NT2/D1 (cell line): ENCODE data around the gene CDH26.

ENCODE experiments used
- DNase-seq: peaks from one replicate; pipeline ENCODE4 v3.0.0-alpha.2; 2011; ENCODE audit warnings: low read depth, low spot score
- H3K27me3 ChIP-seq: 2 replicates; pipeline ENCODE4 v1.6.0; 2011; ENCODE audit warnings: mild to moderate bottlenecking; ENCODE audit not compliant: insufficient read length, insufficient read depth
- H3K36me3 ChIP-seq: 2 replicates; pipeline ENCODE4 v1.6.1; 2011; ENCODE audit warnings: mild to moderate bottlenecking, low read length, mixed read lengths; ENCODE audit not compliant: insufficient read depth, insufficient read length
- H3K4me1 ChIP-seq: 2 replicates; pipeline ENCODE4 v1.5.1; 2011; ENCODE audit not compliant: insufficient read depth, insufficient read length
- H3K4me3 ChIP-seq: 2 replicates; pipeline ENCODE4 v1.5.1; 2011; ENCODE audit warnings: low read depth; ENCODE audit not compliant: insufficient read length
- H3K9ac ChIP-seq: 2 replicates; pipeline ENCODE4 v1.6.0; 2011; ENCODE audit warnings: low read depth; ENCODE audit not compliant: insufficient read length
- H3K9me3 ChIP-seq: 2 replicates; pipeline ENCODE4 v1.5.1; 2011; ENCODE audit warnings: mild to moderate bottlenecking, low read length; ENCODE audit not compliant: insufficient read depth
- SUZ12 ChIP-seq: IDR thresholded peaks from 2 replicates; pipeline ENCODE4 v1.6.1; 2011; ENCODE audit not compliant: insufficient read length, insufficient read depth; ENCODE audit errors: extremely low read depth
- YY1 ChIP-seq: IDR thresholded peaks from 2 replicates; pipeline ENCODE4 v1.6.1; 2011; ENCODE audit not compliant: insufficient read length, insufficient read depth
- ZNF274 ChIP-seq: IDR thresholded peaks from 2 replicates; pipeline ENCODE4 v1.6.1; 2011; ENCODE audit warnings: mild to moderate bottlenecking, low read depth, low read length

CDH26 gene

GRCh38 chr20:59925899-59926298 is 32.3 kb upstream of the CDH26 start:
- no peaks in the 10 kb centered on the region for H3K36me3 ChIP-seq
- H3K4me1 ChIP-seq, result no peaks in the 10 kb centered on the region
- H3K4me3 ChIP-seq, result no peak overlapping the region
- H3K27me3 ChIP-seq, result no peaks in the 10 kb centered on the region
- DNase-seq, result no peak
- no peaks in the 10 kb centered on the region for H3K9me3 ChIP-seq
- H3K9ac ChIP-seq, result no peak overlapping the region
- TF ChIP-seq YY1 (no peak), SUZ12 (no peak), ZNF274 (no peak)

DNA sequence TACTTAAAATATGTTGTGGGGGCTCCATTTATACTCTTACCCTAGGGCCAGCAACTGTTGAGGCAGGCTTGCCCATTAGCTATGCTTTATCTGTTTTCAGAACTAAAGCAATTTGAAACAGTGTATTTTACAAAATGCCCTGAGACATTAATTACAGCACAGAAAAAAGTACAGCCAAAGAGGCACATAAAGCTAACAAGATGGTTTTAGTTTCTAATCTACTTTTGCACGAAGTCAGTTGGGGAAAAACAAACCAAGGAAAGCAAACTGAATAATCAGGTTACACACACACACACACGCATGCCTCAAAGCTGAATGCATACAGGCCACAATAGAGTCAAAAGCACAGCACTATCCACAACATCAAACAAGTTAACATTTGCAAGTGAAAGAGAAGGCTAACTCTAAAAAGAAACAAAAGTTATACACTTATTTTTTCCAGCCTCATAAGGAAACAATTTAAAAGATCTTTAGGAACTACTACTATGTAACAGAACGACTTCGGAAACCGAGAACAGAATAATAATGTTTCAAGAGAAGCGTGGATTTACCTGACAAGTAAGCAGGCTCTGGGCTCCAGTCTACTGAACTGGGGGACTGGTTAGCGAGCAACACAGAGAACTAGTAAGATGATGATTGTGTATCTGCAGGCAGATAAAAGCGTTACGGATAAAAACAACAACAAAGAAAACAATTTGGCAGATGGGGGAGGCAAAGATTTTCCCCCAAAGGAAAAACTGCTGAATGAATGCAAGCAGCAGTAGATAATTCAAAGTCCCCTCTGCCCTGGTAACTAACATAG is 26.5 kb upstream of the CDH26 start:
- Histone ChIP-seq H3K9ac (no peak overlapping the region), H3K4me3 (no peak overlapping the region), H3K36me3 (no peaks in the 10 kb centered on the region), H3K4me1 (no peaks in the 10 kb centered on the region), H3K9me3 (no peaks in the 10 kb centered on the region), H3K27me3 (peaks cover 8% of the 10 kb centered on the region)
- TF ChIP-seq ZNF274 (no peak), SUZ12 (no peak), YY1 (no peak)
- DNase-seq, result no peak

GRCh38 chr20:59932616-59933295 is 25.5 kb upstream of the CDH26 start:
- no peak for TF ChIP-seq YY1
- TF ChIP-seq ZNF274, result no peak
- TF ChIP-seq SUZ12, result no peak
- Histone ChIP-seq H3K4me1 (no peaks in the 10 kb centered on the region), H3K9ac (no peak overlapping the region), H3K4me3 (no peak overlapping the region), H3K9me3 (no peaks in the 10 kb centered on the region), H3K27me3 (peaks cover 8% of the 10 kb centered on the region), H3K36me3 (no peaks in the 10 kb centered on the region)
- no peak for DNase-seq

DNA sequence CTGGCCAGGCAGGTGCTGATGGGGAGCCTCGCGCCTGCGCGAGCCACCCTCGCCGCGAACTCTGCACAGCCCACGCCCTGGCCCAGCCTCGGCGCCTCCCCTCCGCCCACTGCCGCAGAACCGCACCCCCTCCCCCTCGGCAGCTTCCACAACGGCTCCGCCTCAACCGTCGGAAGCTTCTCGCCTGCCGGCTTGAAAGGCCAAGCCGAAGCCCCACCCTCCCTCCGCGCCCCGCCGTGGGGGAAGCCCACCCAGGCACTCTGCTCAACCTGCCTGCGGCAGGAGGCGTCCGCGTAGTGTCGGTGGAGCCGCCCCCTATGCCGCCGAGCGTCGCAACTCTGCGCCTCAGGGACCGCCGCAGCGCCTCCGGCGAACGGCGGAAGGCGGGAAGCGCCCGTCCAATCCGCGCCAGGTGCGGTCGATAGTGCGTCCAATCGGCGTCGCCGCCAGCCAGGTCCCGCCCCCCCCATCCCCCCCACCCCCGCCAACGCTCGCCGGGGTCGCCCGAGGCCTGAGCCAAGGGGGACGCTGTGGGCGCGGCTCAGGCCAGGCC is 24.9 kb upstream of the CDH26 start, which contains the start of gene SYCP2:
Gene SYCP2, minus strand, starts transcription at position 342 of the 553 bp plus-strand sequence. CDS start 11,224 bp downstream, outside the sequence.
- Histone ChIP-seq H3K4me1 (no peaks in the 10 kb centered on the region), H3K9ac (peak within 1 kb of the TSS; percentile 65), H3K4me3 (peak within 1 kb of the TSS; percentile 44), H3K36me3 (no peaks in the 10 kb centered on the region), H3K9me3 (no peaks in the 10 kb centered on the region), H3K27me3 (peaks cover 8% of the 10 kb centered on the region)
- TF ChIP-seq YY1 (no peak), ZNF274 (no peak), SUZ12 (no peak)
- DNase-seq, result no peak

GRCh38 chr20:59933849-59934585 is 24.2 kb upstream of the CDH26 start:
- TF ChIP-seq ZNF274 (no peak), YY1 (no peak), SUZ12 (no peak)
- H3K4me1 ChIP-seq, result peaks cover 2% of the 10 kb centered on the region
- H3K9ac ChIP-seq, result peak overlapping the region; percentile 65
- peaks cover 11% of the 10 kb centered on the region for H3K27me3 ChIP-seq
- peaks cover 2% of the 10 kb centered on the region for H3K36me3 ChIP-seq
- H3K9me3 ChIP-seq, result peaks cover 2% of the 10 kb centered on the region; the same call in 1 of the 2 replicates
- no peak for DNase-seq
- peak overlapping the region; percentile 44 for H3K4me3 ChIP-seq

GRCh38 chr20:59935457-59936185 is 22.6 kb upstream of the CDH26 start:
- no peak overlapping the region for H3K9ac ChIP-seq
- H3K9me3 ChIP-seq, result peaks cover 6% of the 10 kb centered on the region; the same call in 1 of the 2 replicates
- no peak for DNase-seq
- TF ChIP-seq ZNF274, result no peak
- no peak for TF ChIP-seq YY1
- no peak for TF ChIP-seq SUZ12
- peaks cover 15% of the 10 kb centered on the region for H3K27me3 ChIP-seq
- H3K4me1 ChIP-seq, result peaks cover 7% of the 10 kb centered on the region
- peaks cover 4% of the 10 kb centered on the region for H3K36me3 ChIP-seq
- H3K4me3 ChIP-seq, result no peak overlapping the region
